Superior temporal gyrus (tissue), 1 donor: ENCODE measurements around the gene CR2.
A peak's percentile ranks its signal among the peaks of the same experiment; 100 is the strongest.
"Not testable (repeated sequence)": the region's sequence is repeated elsewhere in the genome, so short reads cannot be mapped to it uniquely, and the experiment has no call there.

Experiments used
- DNase-seq: peaks from one replicate; pipeline ENCODE4 v3.0.0-alpha.2; 2016; ENCODE audit errors: extremely low spot score

The CR2 gene

GRCh38 chr1:207444514-207445217, 9.5 kb upstream of the CR2 start:
- DNase-seq = no peak

GRCh38 chr1:207453710-207454045, 450 bp upstream of the CR2 start:
- DNase-seq = no peak

GRCh38 chr1:207455183-207455754, 1.1 kb downstream of the CR2 start:
- DNase-seq = no peak

GRCh38 chr1:207458414-207458813, 4.3 kb downstream of the CR2 start:
- DNase-seq = no peak

GRCh38 chr1:207459008-207459407, 4.9 kb downstream of the CR2 start:
- DNase-seq = no peak

- no peak for DNase-seq
Observed at GRCh38 chr1:207461649-207462048, 7.5 kb downstream of the CR2 start.

- DNase-seq = no peak
Observed at GRCh38 chr1:207462535-207462934, 8.4 kb downstream of the CR2 start.

- DNase-seq = no peak
Observed at GRCh38 chr1:207463021-207463420, 8.9 kb downstream of the CR2 start.

- no peak for DNase-seq
Observed at GRCh38 chr1:207463571-207463970, 9.4 kb downstream of the CR2 start.

- no peak for DNase-seq
Observed at GRCh38 chr1:207470927-207471326, 16.8 kb downstream of the CR2 start.

GRCh38 chr1:207474210-207474609, 20.1 kb downstream of the CR2 start:
- DNase-seq = no peak

GRCh38 chr1:207486198-207486597, 32.1 kb downstream of the CR2 start:
- no peak for DNase-seq

GRCh38 chr1:207487636-207488035, 33.5 kb downstream of the CR2 start:
- DNase-seq = no peak

- no peak for DNase-seq
Observed at GRCh38 chr1:207493212-207493611, 39.1 kb downstream of the CR2 start.

- no peak for DNase-seq
Observed at GRCh38 chr1:207494171-207494570, 40.0 kb downstream of the CR2 start.

GRCh38 chr1:207495281-207495680, 41.2 kb downstream of the CR2 start:
- DNase-seq = not testable (repeated sequence)

GRCh38 chr1:207495801-207496792, 42.0 kb downstream of the CR2 start, which contains the start of gene CR1:
CR1 (plus strand) TSS chr1:207496157; CDS start chr1:207496268, 111 bp downstream.
- DNase-seq = no peak

- DNase-seq = no peak
Observed at GRCh38 chr1:207497941-207498340, 43.8 kb downstream of the CR2 start.

GRCh38 chr1:207499573-207499972, 45.4 kb downstream of the CR2 start:
- DNase-seq = peak; percentile 89

GRCh38 chr1:207500306-207500705, 46.2 kb downstream of the CR2 start:
- DNase-seq = no peak

- no peak for DNase-seq
Observed at GRCh38 chr1:207501071-207501470, 46.9 kb downstream of the CR2 start.

GRCh38 chr1:207502726-207503125, 48.6 kb downstream of the CR2 start:
- DNase-seq = no peak

GRCh38 chr1:207503950-207504349, 49.8 kb downstream of the CR2 start:
- DNase-seq = no peak
